HepG2 (cell line): ENCODE data around the gene METTL22. TPM values are rescaled to one million over a fixed set of nuclear protein-coding genes. Genes with fewer than 3 reads are reported as not detected.

Experiments
- FOSL1 ChIP-seq: sonication (generic); formaldehyde crosslinking; IDR thresholded peaks from 2 replicates; pipeline ENCODE4 v1.9.0; 2021; ENCODE audit warnings: missing genetic modification reagents, borderline replicate concordance
- FOXP4 ChIP-seq: sonication (generic); formaldehyde crosslinking; IDR thresholded peaks from 2 replicates; pipeline ENCODE4 v1.4.0; 2020; ENCODE audit warnings: missing genetic modification reagents
- GPN1 ChIP-seq: sonication (generic); formaldehyde crosslinking; IDR thresholded peaks from 2 replicates; pipeline ENCODE4 v1.5.1; 2020; ENCODE audit warnings: missing genetic modification reagents, borderline replicate concordance
- LBX2 ChIP-seq: sonication (generic); formaldehyde crosslinking; IDR thresholded peaks from 2 replicates; pipeline ENCODE4 v1.5.0; 2020; ENCODE audit warnings: missing genetic modification reagents, mild to moderate bottlenecking, borderline replicate concordance
- NR0B2 ChIP-seq: sonication (generic); formaldehyde crosslinking; IDR thresholded peaks from 2 replicates; pipeline ENCODE4 v1.4.0; 2020; ENCODE audit warnings: mild to moderate bottlenecking, missing genetic modification reagents
- SATB2 ChIP-seq: sonication (generic); formaldehyde crosslinking; IDR thresholded peaks from 2 replicates; pipeline ENCODE4 v1.5.0; 2020; ENCODE audit warnings: missing genetic modification reagents
- SP1 ChIP-seq, 2 experiments: fragments of 450-650 bp in 1 of 2; sonication (generic) in 1 of 2; formaldehyde crosslinking in 1 of 2; IDR thresholded peaks; 2 replicates each; pipeline versions ENCODE4 v1.4.0 to v1.6.1; 2016 to 2020; ENCODE audit warnings: missing genetic modification reagents in 1 of 2
- SP4 ChIP-seq: sonication (generic); formaldehyde crosslinking; IDR thresholded peaks from 2 replicates; pipeline ENCODE4 v1.8.1; 2023; ENCODE audit warnings: mild to moderate bottlenecking, missing genetic modification reagents
- SP5 ChIP-seq: IDR thresholded peaks from 2 replicates; pipeline ENCODE4 v1.6.1; 2016; ENCODE audit warnings: low read depth, borderline replicate concordance
- ZFP41 ChIP-seq: sonication (generic); formaldehyde crosslinking; IDR thresholded peaks from 2 replicates; pipeline ENCODE4 v1.4.0; 2020; ENCODE audit warnings: mild to moderate bottlenecking, missing genetic modification reagents, borderline replicate concordance
- ZNF18 ChIP-seq: sonication (generic); formaldehyde crosslinking; IDR thresholded peaks from 2 replicates; pipeline ENCODE4 v1.8.0; 2022; ENCODE audit warnings: mild to moderate bottlenecking, missing genetic modification reagents; ENCODE audit not compliant: insufficient replicate concordance
- ZNF232 ChIP-seq: sonication (generic); formaldehyde crosslinking; IDR thresholded peaks from 2 replicates; pipeline ENCODE4 v1.4.0; 2020; ENCODE audit warnings: missing genetic modification reagents, borderline replicate concordance
- ZNF274 ChIP-seq: sonication (generic); formaldehyde crosslinking; IDR thresholded peaks from 2 replicates; pipeline ENCODE4 v1.5.1; 2020; ENCODE audit warnings: mild to moderate bottlenecking, missing genetic modification reagents
- ZNF362 ChIP-seq: sonication (generic); formaldehyde crosslinking; IDR thresholded peaks from 2 replicates; pipeline ENCODE4 v1.4.0; 2020; ENCODE audit warnings: missing genetic modification reagents, mild to moderate bottlenecking, borderline replicate concordance
- ZNF431 ChIP-seq: sonication (generic); formaldehyde crosslinking; IDR thresholded peaks from 2 replicates; pipeline ENCODE4 v1.9.0; 2022; ENCODE audit warnings: missing genetic modification reagents, low read depth, mild to moderate bottlenecking, borderline replicate concordance
- ZNF550 ChIP-seq: sonication (generic); formaldehyde crosslinking; IDR thresholded peaks from 2 replicates; pipeline ENCODE4 v1.4.0; 2020; ENCODE audit warnings: mild to moderate bottlenecking, missing genetic modification reagents, borderline replicate concordance
- ZNF597 ChIP-seq: sonication (generic); formaldehyde crosslinking; IDR thresholded peaks from 2 replicates; pipeline ENCODE4 v1.5.0; 2020; ENCODE audit warnings: missing genetic modification reagents
- ZNF740 ChIP-seq: sonication (generic); formaldehyde crosslinking; IDR thresholded peaks from 2 replicates; pipeline ENCODE4 v1.4.0; 2020; ENCODE audit warnings: missing genetic modification reagents
- ZNF746 ChIP-seq: sonication (generic); formaldehyde crosslinking; IDR thresholded peaks from 2 replicates; pipeline ENCODE4 v1.8.0; 2022; ENCODE audit warnings: mild to moderate bottlenecking, missing genetic modification reagents
- ZNF790 ChIP-seq: sonication (generic); formaldehyde crosslinking; IDR thresholded peaks from 2 replicates; pipeline ENCODE4 v1.8.0; 2022; ENCODE audit warnings: missing genetic modification reagents, mild to moderate bottlenecking, borderline replicate concordance
- polyA plus RNA-seq, 8 experiments: library from polyadenylated mRNA; depleted of rRNA in 3 of 8; stranded (reverse) in 7 of 8; unstranded in 1 of 8; fragments of >200 nt; fragmentation: Illumina TruSeq in 4 of 8; extraction: Trizol in 4 of 8; gene quantifications; 2 replicates each; pipeline versions ENCODE4 v1.2.1 to v1.2.3, GENCODE V29; 2011 to 2016; ENCODE audit warnings: low read depth in 4 of 8, missing spikeins in 1 of 8, mixed read lengths in 1 of 8; ENCODE audit not compliant: insufficient read depth in 1 of 8
- total RNA-seq, 5 experiments: library from RNA; depleted of rRNA; stranded (reverse); fragments of >200 nt; fragmentation: Illumina TruSeq; extraction: Trizol; gene quantifications; 2 replicates each; pipeline ENCODE4 v1.2.3, GENCODE V29; 2016; ENCODE audit warnings: low read depth in 1 of 5

METTL22 gene
- total and polyA plus RNA-seq, 2 of the 13 experiments (the other 11 are each of a cell fraction or from before 2014, with no cell fraction given), result 36.2 to 94.8 TPM

GRCh38 chr16:8634991-8635736, 13.7 kb downstream of the METTL22 start (continued):
- TF ChIP-seq FOXP4 (CRISPR knock-in tag), result no peak
- TF ChIP-seq LBX2 (CRISPR knock-in tag), result no peak
- TF ChIP-seq ZNF431, result no peak
- TF ChIP-seq ZNF597 (CRISPR knock-in tag), result no peak
- no peak for TF ChIP-seq SP1 (IDR thresholded peaks at IDR 0.05)
- no peak for TF ChIP-seq SP1 (CRISPR knock-in tag; IDR thresholded peaks at IDR 0.05)
- TF ChIP-seq ZNF362, result no peak
- no peak for TF ChIP-seq ZNF18 (CRISPR knock-in tag)
- no peak for TF ChIP-seq ZNF232 (CRISPR knock-in tag)
- TF ChIP-seq ZFP41, result no peak
- no peak for TF ChIP-seq SP4 (CRISPR knock-in tag)
- TF ChIP-seq ZNF746 (CRISPR knock-in tag), result no peak
- no peak for TF ChIP-seq FOSL1 (CRISPR knock-in tag)
- no peak for TF ChIP-seq ZNF790 (CRISPR knock-in tag)
- no peak for TF ChIP-seq SATB2 (CRISPR knock-in tag)
- TF ChIP-seq ZNF274, result no peak; the same call in 1 of the 2 replicates
- peak; percentile 14; the same call in 1 of the 2 replicates for TF ChIP-seq NR0B2 (CRISPR knock-in tag)
- no peak for TF ChIP-seq GPN1 (CRISPR knock-in tag)
- TF ChIP-seq SP5 (CRISPR knock-in tag), result no peak
- TF ChIP-seq ZNF550 (CRISPR knock-in tag), result 0 out of 2 replicates have a peak, but pooled peaks have one; percentile 42
- TF ChIP-seq ZNF740 (CRISPR knock-in tag), result no peak
